IMR-90 (cell line): ENCODE measurements around the gene TMEM143. TPM values are rescaled to one million over a fixed set of nuclear protein-coding genes. Genes with fewer than 3 reads are reported as not detected.

ENCODE experiments used
- ATAC-seq: fragments of 200-7000 bp; cut with Tn5 transposase; 2 replicates; pipeline ENCODE4 v1.9.1; 2020; ENCODE audit warnings: low read depth, mild to moderate bottlenecking, moderate library complexity
- BruUV-seq: library from RNA; stranded (reverse); fragments of 400-500 nt; replicated peaks from 2 replicates; lab custom pipeline; 2021; lab: Mats Ljungman, UMichigan
- CTCF ChIA-PET: fragments of 300-600 bp; formaldehyde crosslinking; extraction: SDS; loops from one replicate; lab custom pipeline; 2021; ENCODE audit warnings: antibody characterized with exemption; lab: Yijun Ruan, JAX
- POLR2A ChIA-PET: fragments of 300-600 bp; sonication (Branson Sonifier 250); formaldehyde crosslinking; loops from one replicate; lab custom pipeline; 2022; ENCODE audit warnings: antibody characterized with exemption; ENCODE audit not compliant: unreplicated experiment; lab: Charles Lee
- DNase-seq: peaks from one replicate; pipeline ENCODE4 v3.0.0; 2013
- H2AFZ ChIP-seq: replicated peaks from 2 replicates; pipeline ENCODE3; 2013; ENCODE audit warnings: low read length, mild to moderate bottlenecking; ENCODE audit not compliant: poor library complexity
- H2AK5ac ChIP-seq: 2 replicates; pipeline ENCODE4 v1.6.1; 2013; ENCODE audit warnings: low read depth, low read length, inconsistent platforms
- H2AK9ac ChIP-seq: replicated peaks from 2 replicates; pipeline ENCODE3; 2013; ENCODE audit warnings: mild to moderate bottlenecking, low read depth, low read length, moderate library complexity; ENCODE audit not compliant: poor library complexity
- H2BK120ac ChIP-seq: 2 replicates; pipeline ENCODE4 v1.6.1; 2013; ENCODE audit warnings: low read depth, low read length, inconsistent platforms
- H2BK15ac ChIP-seq: 3 replicates; pipeline ENCODE4 v1.6.1; 2013; ENCODE audit warnings: low read depth, low read length, inconsistent platforms
- H2BK20ac ChIP-seq: 2 replicates; pipeline ENCODE4 v1.6.1; 2013; ENCODE audit warnings: low read depth, mild to moderate bottlenecking, inconsistent platforms, low read length, moderate library complexity
- H2BK5ac ChIP-seq: 2 replicates; pipeline ENCODE4 v1.6.1; 2013; ENCODE audit warnings: mild to moderate bottlenecking, low read depth, low read length, inconsistent platforms; ENCODE audit not compliant: poor library complexity, severe bottlenecking
- H3K14ac ChIP-seq: replicated peaks from 2 replicates; pipeline ENCODE4 v1.6.1; 2013; ENCODE audit warnings: low read depth, low read length, inconsistent platforms
- H3K18ac ChIP-seq: 2 replicates; pipeline ENCODE4 v1.6.1; 2013; ENCODE audit warnings: low read depth, low read length, control low read depth
- H3K23ac ChIP-seq: 2 replicates; pipeline ENCODE4 v1.6.1; 2013; ENCODE audit warnings: low read depth, low read length, inconsistent platforms
- H3K27ac ChIP-seq: 2 replicates; pipeline ENCODE4 v1.5.1; 2013; ENCODE audit warnings: mild to moderate bottlenecking, control low read depth, low read length; ENCODE audit not compliant: insufficient read depth
- H3K27me3 ChIP-seq: 2 replicates; pipeline ENCODE4 v1.6.1; 2013; ENCODE audit warnings: low read length; ENCODE audit not compliant: control insufficient read depth, insufficient read depth
- H3K36me3 ChIP-seq: 2 replicates; pipeline ENCODE4 v1.6.1; 2013; ENCODE audit warnings: low read length, mixed read lengths; ENCODE audit not compliant: control insufficient read depth, insufficient read depth
- H3K4ac ChIP-seq: 2 replicates; pipeline ENCODE4 v1.6.1; 2013; ENCODE audit warnings: low read depth, low read length, inconsistent platforms
- H3K4me1 ChIP-seq: 2 replicates; pipeline ENCODE4 v1.6.1; 2013; ENCODE audit warnings: low read length, mixed read lengths; ENCODE audit not compliant: control insufficient read depth, insufficient read depth
- H3K4me2 ChIP-seq: 2 replicates; pipeline ENCODE4 v1.6.1; 2013; ENCODE audit warnings: low read depth, mild to moderate bottlenecking, control low read depth, low read length, moderate library complexity
- H3K4me3 ChIP-seq: 2 replicates; pipeline ENCODE4 v1.5.1; 2013; ENCODE audit warnings: low read depth, mild to moderate bottlenecking, control low read depth, low read length, moderate library complexity; ENCODE audit not compliant: insufficient read depth
- H3K56ac ChIP-seq: 2 replicates; pipeline ENCODE4 v1.6.1; 2013; ENCODE audit warnings: low read length, inconsistent platforms; ENCODE audit not compliant: insufficient read depth; ENCODE audit errors: extremely low read depth
- H3K79me1 ChIP-seq, 2 experiments: 2 replicates each; pipeline ENCODE4 v1.6.1; 2013; ENCODE audit warnings: low read length in 2 of 2, inconsistent platforms in 1 of 2, low read depth in 1 of 2
- H3K9ac ChIP-seq: 2 replicates; pipeline ENCODE4 v1.6.1; 2013; ENCODE audit warnings: low read depth, low read length, control low read depth
- H3K9me1 ChIP-seq: 2 replicates; pipeline ENCODE4 v1.6.1; 2013; ENCODE audit warnings: low read length, inconsistent platforms; ENCODE audit not compliant: insufficient read depth
- H3K9me3 ChIP-seq: 2 replicates; pipeline ENCODE4 v1.6.1; 2013; ENCODE audit warnings: low read length; ENCODE audit not compliant: control insufficient read depth, insufficient read depth
- H4K20me1 ChIP-seq: 2 replicates; pipeline ENCODE4 v1.6.1; 2013; ENCODE audit warnings: low read length, inconsistent platforms; ENCODE audit not compliant: insufficient read depth
- H4K5ac ChIP-seq: 2 replicates; pipeline ENCODE4 v1.6.1; 2013; ENCODE audit warnings: mild to moderate bottlenecking, low read depth, low read length, control low read depth
- H4K8ac ChIP-seq, 2 experiments: 2 replicates each; pipeline ENCODE4 v1.6.1; 2013; ENCODE audit warnings: low read depth in 2 of 2, low read length in 2 of 2, control low read depth in 1 of 2, inconsistent platforms in 1 of 2
- H4K91ac ChIP-seq: 2 replicates; pipeline ENCODE4 v1.6.1; 2013; ENCODE audit warnings: low read depth, low read length, inconsistent platforms; ENCODE audit not compliant: insufficient read depth
- BHLHE40 ChIP-seq: fragments of 150-350 bp; IDR thresholded peaks from 2 replicates; pipeline ENCODE4 v1.6.1; 2016; ENCODE audit warnings: mild to moderate bottlenecking, low read depth, low read length
- CEBPB ChIP-seq: IDR thresholded peaks from 2 replicates; pipeline ENCODE4 v1.6.1; 2012; ENCODE audit warnings: low read depth, low read length, improper control_type of control experiment
- CHD1 ChIP-seq: IDR thresholded peaks from 2 replicates; pipeline ENCODE4 v1.6.1; 2012; ENCODE audit warnings: low read depth, low read length, improper control_type of control experiment
- FOS ChIP-seq: fragments of 150-350 bp; IDR thresholded peaks from 2 replicates; pipeline ENCODE4 v1.6.1; 2016; ENCODE audit warnings: low read depth, low read length
- MAFK ChIP-seq: IDR thresholded peaks from 2 replicates; pipeline ENCODE4 v1.6.1; 2012; ENCODE audit warnings: low read depth, low read length, improper control_type of control experiment
- MAZ ChIP-seq: IDR thresholded peaks from 2 replicates; pipeline ENCODE4 v1.6.1; 2012; ENCODE audit warnings: low read depth, mild to moderate bottlenecking, low read length, improper control_type of control experiment, moderate library complexity, borderline replicate concordance
- MXI1 ChIP-seq: IDR thresholded peaks from 2 replicates; pipeline ENCODE4 v1.6.1; 2012; ENCODE audit warnings: low read depth, mild to moderate bottlenecking, low read length, moderate library complexity, borderline replicate concordance
- NFE2L2 ChIP-seq: fragments of 150-350 bp; IDR thresholded peaks from 2 replicates; pipeline ENCODE4 v1.6.1; 2016; ENCODE audit warnings: low read depth, mild to moderate bottlenecking, low read length
- POLR2A ChIP-seq: IDR thresholded peaks from 2 replicates; pipeline ENCODE4 v1.6.1; 2012; ENCODE audit warnings: mild to moderate bottlenecking, low read depth, low read length
- RAD21 ChIP-seq: IDR thresholded peaks from 2 replicates; pipeline ENCODE4 v1.6.1; 2012; ENCODE audit warnings: low read length, improper control_type of control experiment
- RCOR1 ChIP-seq: IDR thresholded peaks from 2 replicates; pipeline ENCODE4 v1.6.1; 2012; ENCODE audit warnings: mild to moderate bottlenecking, low read length, improper control_type of control experiment; ENCODE audit not compliant: insufficient replicate concordance
- RFX5 ChIP-seq: IDR thresholded peaks from 2 replicates; pipeline ENCODE4 v1.8.0; 2012; ENCODE audit warnings: low read depth, mild to moderate bottlenecking, low read length, moderate library complexity
- SMC3 ChIP-seq: fragments of 150-350 bp; IDR thresholded peaks from 2 replicates; pipeline ENCODE4 v1.6.1; 2016; ENCODE audit warnings: low read depth, mild to moderate bottlenecking, antibody characterized with exemption, low read length, moderate library complexity
- WGBS, 2 experiments: methylation state at CpG; one replicate each; pipeline versions ENCODE4 v1.1.5 to v1.1.7; 2013; ENCODE audit warnings: missing lambda C conversion rate in 2 of 2; ENCODE audit not compliant: insufficient read length in 1 of 2; ENCODE audit errors: extremely low coverage in 2 of 2; 5-methylcytosine and 5-hydroxymethylcytosine counted together
- dilution Hi-C: fragments of 300-500 bp; cut with HindIII; formaldehyde crosslinking; loops from one replicate; pipeline ENCODE4 v1.14.3; 2018; ENCODE audit warnings: low sequenced_read_pairs; ENCODE audit not compliant: unreplicated experiment
- in situ Hi-C: fragments of 300-500 bp; cut with MboI; formaldehyde crosslinking; loops from 3 replicates; pipeline ENCODE4 v1.14.3; 2019; ENCODE audit warnings: low sequenced_read_pairs, inconsistent platforms, mixed read lengths
- intact Hi-C: fragments of 100-400 bp; cut with micrococcal nuclease; formaldehyde crosslinking; loops from 2 replicates; pipeline ENCODE4 v1.10.0; 2022
- polyA plus RNA-seq, 3 experiments: library from polyadenylated mRNA; depleted of rRNA; stranded (reverse); fragments of >200 nt; gene quantifications; 2 replicates each; pipeline ENCODE4 v1.2.3, GENCODE V29; 2012; ENCODE audit warnings: low replicate concordance in 1 of 3
- total RNA-seq: library from RNA; depleted of rRNA; stranded (reverse); fragments of >200 nt; gene quantifications from 2 replicates; pipeline ENCODE4 v1.2.3, GENCODE V29; 2012
- TF ChIP-seq, protein P1 (sequence below): fragments of 150-350 bp; IDR thresholded peaks from 2 replicates; pipeline ENCODE4 v1.6.1; 2017; ENCODE audit warnings: mild to moderate bottlenecking, antibody characterized with exemption, low read length, low read depth

The TMEM143 gene
- total and polyA plus RNA-seq, 2 of the 4 experiments (the other 2 are of a cell fraction) = 1.3 to 7.6 TPM

DNA sequence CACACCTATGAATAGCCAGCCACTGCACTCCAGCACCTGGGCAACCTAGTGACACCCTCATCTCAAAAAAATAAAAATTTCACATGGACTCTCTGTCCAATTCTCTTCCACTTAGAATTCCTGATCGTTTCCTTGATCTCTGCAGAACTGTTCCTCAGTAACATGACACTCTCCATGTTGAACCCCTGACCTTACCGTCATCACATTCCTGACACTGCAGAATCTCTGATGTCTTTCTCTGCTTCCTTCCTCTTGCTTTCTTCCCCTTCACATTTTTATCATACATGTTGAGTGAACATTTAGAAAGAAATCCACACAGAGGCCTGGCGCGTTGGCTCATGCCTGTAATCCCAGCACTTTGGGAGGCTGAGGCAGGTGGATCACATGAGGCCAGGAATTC, 78.8 kb downstream of the TMEM143 start:
- H3K14ac ChIP-seq = peak overlapping the region; percentile 37
- peak overlapping the region; percentile 90 for H3K27ac ChIP-seq
- peak; percentile 77 for ATAC-seq
- peak; percentile 82 for DNase-seq
- H2AFZ ChIP-seq = peak overlapping the region; percentile 12
- H2BK120ac ChIP-seq = peak overlapping the region; percentile 87
- H3K9me1 ChIP-seq = no peaks in the 10 kb centered on the region
- no peaks in the 10 kb centered on the region for H3K27me3 ChIP-seq
- no peaks in the 10 kb centered on the region for H3K79me1 ChIP-seq
- H4K8ac ChIP-seq = peak overlapping the region in 1 of 2 experiments; percentile 85; a peak in 1 of 4 replicates
- H2BK15ac ChIP-seq = 0 out of 3 replicates have a peak overlapping the region, but pooled peaks have one; percentile 8
- H3K4ac ChIP-seq = peak overlapping the region; percentile 94; the same call in 1 of the 2 replicates
- H3K9me3 ChIP-seq = peaks cover 10% of the 10 kb centered on the region
- H2AK9ac ChIP-seq = no peak overlapping the region
- peak overlapping the region; percentile 36 for H3K4me2 ChIP-seq
- BruUV-seq = no TSS peak
- H2AK5ac ChIP-seq = peak overlapping the region; percentile 11; the same call in 1 of the 2 replicates
- 0 out of 2 replicates have a peak overlapping the region, but pooled peaks have one; percentile 24 for H3K23ac ChIP-seq
- TF ChIP-seq, protein P1, sequence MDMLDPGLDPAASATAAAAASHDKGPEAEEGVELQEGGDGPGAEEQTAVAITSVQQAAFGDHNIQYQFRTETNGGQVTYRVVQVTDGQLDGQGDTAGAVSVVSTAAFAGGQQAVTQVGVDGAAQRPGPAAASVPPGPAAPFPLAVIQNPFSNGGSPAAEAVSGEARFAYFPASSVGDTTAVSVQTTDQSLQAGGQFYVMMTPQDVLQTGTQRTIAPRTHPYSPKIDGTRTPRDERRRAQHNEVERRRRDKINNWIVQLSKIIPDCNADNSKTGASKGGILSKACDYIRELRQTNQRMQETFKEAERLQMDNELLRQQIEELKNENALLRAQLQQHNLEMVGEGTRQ = no peak
- TF ChIP-seq FOS (no peak), CEBPB (no peak), CHD1 (no peak), RCOR1 (no peak), POLR2A (no peak), MAZ (no peak), RFX5 (no peak), SMC3 (no peak), MAFK (peak; percentile 37; the same call in 1 of the 2 replicates), MXI1 (no peak), BHLHE40 (no peak), NFE2L2 (peak; percentile 16; the same call in 1 of the 2 replicates), RAD21 (no peak)
- no peak overlapping the region for H3K56ac ChIP-seq
- H2BK5ac ChIP-seq = peak overlapping the region; percentile 97
- no peak overlapping the region for H3K4me3 ChIP-seq
- peak overlapping the region; percentile 66; the same call in 1 of the 2 replicates for H3K18ac ChIP-seq
- H3K9ac ChIP-seq = no peak overlapping the region
- peak overlapping the region; percentile 85; the same call in 1 of the 2 replicates for H2BK20ac ChIP-seq
- peak overlapping the region; percentile 19 for H4K91ac ChIP-seq
- H3K36me3 ChIP-seq = no peaks in the 10 kb centered on the region
- no peak overlapping the region for H4K5ac ChIP-seq
- dilution Hi-C loops = no loop called here
- H3K4me1 ChIP-seq = peaks cover 6% of the 10 kb centered on the region; the same call in 1 of the 2 replicates
- intact Hi-C loops = no loop called here
- no peaks in the 10 kb centered on the region for H4K20me1 ChIP-seq
- ChIA-PET CTCF (interaction anchor here (0.6 to 0.7 kb wide), 2 partner anchors 24 to 43 kb away, joined by 3 read pairs; no protein-coding TSS in a partner anchor), POLR2A (no interaction called here)
- WGBS, 2 experiments = 47% methylated on average over 3 of the region's 4 CpGs; no CpG with 5 or more reads in 1 of the 2 experiments
- in situ Hi-C loops = no loop called here
